Epithelial cell of proximal tubule (primary cell): ENCODE results near the gene MTREX. TPM values are rescaled to one million over a fixed set of nuclear protein-coding genes. Genes with fewer than 3 reads are reported as not detected.

ENCODE experiments used
- DNase-seq: peaks from one replicate; pipeline ENCODE4 v3.0.0-alpha.2; 2011; ENCODE audit warnings: low read depth
- H3K4me3 ChIP-seq: 2 replicates; pipeline ENCODE4 v1.5.1; 2011; ENCODE audit warnings: low read depth, mild to moderate bottlenecking, low read length
- CTCF ChIP-seq: conservative IDR thresholded peaks from 2 replicates; pipeline ENCODE4 v1.5.1; 2012; ENCODE audit warnings: low read depth, mild to moderate bottlenecking, low read length
- total RNA-seq: library from RNA; depleted of rRNA; stranded (reverse); fragments of >200 nt; gene quantifications from 2 replicates; pipeline ENCODE4 v1.2.3, GENCODE V29; 2015

The MTREX gene
- total RNA-seq, 1 donor from 2014 or later, result 91.2 TPM

GRCh38 chr5:55454282-55454681, 146.5 kb downstream of the MTREX start:
- no peak for TF ChIP-seq CTCF
- no peak overlapping the region for H3K4me3 ChIP-seq
- DNase-seq, result no peak

GRCh38 chr5:55456216-55456895, 148.6 kb downstream of the MTREX start:
- no peak for TF ChIP-seq CTCF
- H3K4me3 ChIP-seq, result no peak overlapping the region
- no peak for DNase-seq

- TF ChIP-seq CTCF, result no peak
- no peak for DNase-seq
- H3K4me3 ChIP-seq, result no peak overlapping the region
These were observed 151.8 kb downstream of the MTREX start for GRCh38 chr5:55459572-55459971.

GRCh38 chr5:55463613-55464012, 155.8 kb downstream of the MTREX start:
- TF ChIP-seq CTCF, result no peak
- H3K4me3 ChIP-seq, result no peak overlapping the region
- no peak for DNase-seq

GRCh38 chr5:55467862-55468551, 160.2 kb downstream of the MTREX start:
- DNase-seq, result no peak
- TF ChIP-seq CTCF, result no peak
- H3K4me3 ChIP-seq, result no peak overlapping the region

GRCh38 chr5:55469839-55470238, 162.1 kb downstream of the MTREX start:
- no peak for TF ChIP-seq CTCF
- H3K4me3 ChIP-seq, result no peak overlapping the region
- no peak for DNase-seq

GRCh38 chr5:55470282-55470681, 162.5 kb downstream of the MTREX start:
- TF ChIP-seq CTCF, result no peak
- DNase-seq, result no peak

More at GRCh38 chr5:55470282-55470681, 162.5 kb downstream of the MTREX start:
- H3K4me3 ChIP-seq, result no peak overlapping the region
